Transverse colon (tissue), 3 donors: ENCODE measurements around the gene WNT7A.

Experiments
- EP300 ChIP-seq: sonication (generic); formaldehyde crosslinking; IDR thresholded peaks from one replicate; pipeline ENCODE4 v1.6.1; 2017; ENCODE audit warnings: antibody characterized with exemption, low read depth
- TF ChIP-seq, protein P1 (sequence below), 5 experiments: fragments of 200-600 bp in 3 of 5; fragments of 450-650 bp in 2 of 5; sonication (generic) in 3 of 5; IDR thresholded peaks; 1 replicate in 2 of 5; 2 replicates in 3 of 5; pipeline ENCODE4 v1.5.1; 2016 to 2017; ENCODE audit warnings: antibody characterized with exemption in 5 of 5, inconsistent platforms in 3 of 5, mild to moderate bottlenecking in 2 of 5, moderate library complexity in 1 of 5

GRCh38 chr3:13879946-13880810 lies at the start of gene WNT7A:
- TF ChIP-seq, protein P1, sequence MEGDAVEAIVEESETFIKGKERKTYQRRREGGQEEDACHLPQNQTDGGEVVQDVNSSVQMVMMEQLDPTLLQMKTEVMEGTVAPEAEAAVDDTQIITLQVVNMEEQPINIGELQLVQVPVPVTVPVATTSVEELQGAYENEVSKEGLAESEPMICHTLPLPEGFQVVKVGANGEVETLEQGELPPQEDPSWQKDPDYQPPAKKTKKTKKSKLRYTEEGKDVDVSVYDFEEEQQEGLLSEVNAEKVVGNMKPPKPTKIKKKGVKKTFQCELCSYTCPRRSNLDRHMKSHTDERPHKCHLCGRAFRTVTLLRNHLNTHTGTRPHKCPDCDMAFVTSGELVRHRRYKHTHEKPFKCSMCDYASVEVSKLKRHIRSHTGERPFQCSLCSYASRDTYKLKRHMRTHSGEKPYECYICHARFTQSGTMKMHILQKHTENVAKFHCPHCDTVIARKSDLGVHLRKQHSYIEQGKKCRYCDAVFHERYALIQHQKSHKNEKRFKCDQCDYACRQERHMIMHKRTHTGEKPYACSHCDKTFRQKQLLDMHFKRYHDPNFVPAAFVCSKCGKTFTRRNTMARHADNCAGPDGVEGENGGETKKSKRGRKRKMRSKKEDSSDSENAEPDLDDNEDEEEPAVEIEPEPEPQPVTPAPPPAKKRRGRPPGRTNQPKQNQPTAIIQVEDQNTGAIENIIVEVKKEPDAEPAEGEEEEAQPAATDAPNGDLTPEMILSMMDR (IDR thresholded peaks at IDR 0.05): peak; percentile 14 to 47 (median 29)
- no peak for TF ChIP-seq EP300
